Neural crest cell (in vitro differentiated cells): Measurements from ENCODE around the gene ZBTB20. TPM values are rescaled to one million over a fixed set of nuclear protein-coding genes. Genes with fewer than 3 reads are reported as not detected.

Experiments
- DNase-seq: peaks from one replicate; pipeline ENCODE4 v3.0.0; 2021; ENCODE audit warnings: low read depth, mixed read lengths, low spot score
- H3K27ac Mint-ChIP-seq: one replicate; pipeline ENCODE4 v1.8.0; 2021; ENCODE audit warnings: mild to moderate bottlenecking, mixed read lengths; ENCODE audit not compliant: unreplicated experiment
- H3K27me3 Mint-ChIP-seq: 2 replicates; pipeline ENCODE4 v1.8.0; 2021; ENCODE audit warnings: low read depth, mild to moderate bottlenecking, mixed read lengths
- H3K36me3 Mint-ChIP-seq: 2 replicates; pipeline ENCODE4 v1.8.0; 2021; ENCODE audit warnings: low read depth, mild to moderate bottlenecking, mixed read lengths
- H3K4me1 Mint-ChIP-seq: 2 replicates; pipeline ENCODE4 v1.8.0; 2021; ENCODE audit warnings: mixed read lengths
- H3K4me3 Mint-ChIP-seq: one replicate; pipeline ENCODE4 v1.8.0; 2021; ENCODE audit warnings: mild to moderate bottlenecking, mixed read lengths
- H3K9me3 Mint-ChIP-seq: 2 replicates; pipeline ENCODE4 v1.8.0; 2021; ENCODE audit warnings: mixed read lengths
- CTCF ChIP-seq: fragments of 200-600 bp; sonication (generic); conservative IDR thresholded peaks from 2 replicates; pipeline ENCODE4 v1.5.0; 2021; ENCODE audit warnings: antibody characterized with exemption, mild to moderate bottlenecking
- total RNA-seq: library from RNA; stranded (reverse); gene quantifications from 2 replicates; pipeline ENCODE4 v1.2.1, GENCODE V29; 2021

ZBTB20 gene
- total RNA-seq, 1 donor from 2014 or later, result 12.4 TPM

GRCh38 chr3:114307222-114307830 is 839.8 kb downstream of the ZBTB20 start:
- Mint-ChIP-seq H3K9me3 (no peaks in the 10 kb centered on the region), H3K27ac (no peak overlapping the region), H3K4me3 (no peak overlapping the region), H3K4me1 (no peaks in the 10 kb centered on the region), H3K27me3 (no peaks in the 10 kb centered on the region), H3K36me3 (no peaks in the 10 kb centered on the region)
- TF ChIP-seq CTCF, result no peak
- DNase-seq, result no peak

- peaks cover 2% of the 10 kb centered on the region for H3K27me3 Mint-ChIP-seq
- H3K4me3 Mint-ChIP-seq, result no peak overlapping the region
- no peak overlapping the region for H3K27ac Mint-ChIP-seq
- no peaks in the 10 kb centered on the region for H3K9me3 Mint-ChIP-seq
- DNase-seq, result no peak
- TF ChIP-seq CTCF, result no peak
- H3K4me1 Mint-ChIP-seq, result no peaks in the 10 kb centered on the region
- no peaks in the 10 kb centered on the region for H3K36me3 Mint-ChIP-seq
Measured at GRCh38 chr3:114299941-114300624, 847.0 kb downstream of the ZBTB20 start.

- peak; percentile 29 for DNase-seq
- H3K9me3 Mint-ChIP-seq, result no peaks in the 10 kb centered on the region
- no peak overlapping the region for H3K27ac Mint-ChIP-seq
- peaks cover 2% of the 10 kb centered on the region for H3K27me3 Mint-ChIP-seq
- TF ChIP-seq CTCF, result peak; percentile 51
- H3K4me3 Mint-ChIP-seq, result no peak overlapping the region
- H3K4me1 Mint-ChIP-seq, result no peaks in the 10 kb centered on the region
- H3K36me3 Mint-ChIP-seq, result no peaks in the 10 kb centered on the region
Measured at GRCh38 chr3:114299421-114299820, 847.7 kb downstream of the ZBTB20 start.

GRCh38 chr3:114295946-114296345 is 851.1 kb downstream of the ZBTB20 start:
- H3K36me3 Mint-ChIP-seq, result no peaks in the 10 kb centered on the region
- no peaks in the 10 kb centered on the region for H3K9me3 Mint-ChIP-seq
- no peak overlapping the region for H3K27ac Mint-ChIP-seq
- TF ChIP-seq CTCF, result no peak
- H3K27me3 Mint-ChIP-seq, result peaks cover 3% of the 10 kb centered on the region
- H3K4me1 Mint-ChIP-seq, result no peaks in the 10 kb centered on the region
- no peak overlapping the region for H3K4me3 Mint-ChIP-seq
- no peak for DNase-seq

- no peaks in the 10 kb centered on the region for H3K9me3 Mint-ChIP-seq
- H3K27ac Mint-ChIP-seq, result no peak overlapping the region
- DNase-seq, result no peak
- TF ChIP-seq CTCF, result no peak
- H3K36me3 Mint-ChIP-seq, result no peaks in the 10 kb centered on the region
- H3K27me3 Mint-ChIP-seq, result peaks cover 3% of the 10 kb centered on the region
- no peak overlapping the region for H3K4me3 Mint-ChIP-seq
- no peaks in the 10 kb centered on the region for H3K4me1 Mint-ChIP-seq
Measured at GRCh38 chr3:114294940-114295480, 852.1 kb downstream of the ZBTB20 start.
